Calu3 (cell line): ENCODE data around the gene NUDT15. TPM values are rescaled to one million over a fixed set of nuclear protein-coding genes. Genes with fewer than 3 reads are reported as not detected.

Experiments used
- BruUV-seq: library from RNA; stranded (reverse); fragments of 400-500 nt; replicated peaks from 2 replicates; lab custom pipeline; 2021; lab: Mats Ljungman, UMichigan
- CTCF ChIA-PET: fragments of 300-600 bp; sonication (Branson Sonifier 250); formaldehyde crosslinking; loops from one replicate; lab custom pipeline; 2022; ENCODE audit warnings: antibody characterized with exemption; lab: Charles Lee
- DNase-seq: peaks from one replicate; pipeline ENCODE4 v3.0.0; 2022
- H3K27ac Mint-ChIP-seq: one replicate; pipeline ENCODE4 v1.8.0; 2022; ENCODE audit warnings: mixed read lengths; ENCODE audit not compliant: unreplicated experiment
- H3K27me3 Mint-ChIP-seq: one replicate; pipeline ENCODE4 v1.8.0; 2022; ENCODE audit warnings: mixed read lengths; ENCODE audit not compliant: unreplicated experiment
- H3K36me3 Mint-ChIP-seq: one replicate; pipeline ENCODE4 v1.8.0; 2022; ENCODE audit warnings: mild to moderate bottlenecking, moderate library complexity, mixed read lengths; ENCODE audit not compliant: insufficient read depth, unreplicated experiment
- H3K4me1 Mint-ChIP-seq: one replicate; pipeline ENCODE4 v1.8.0; 2022; ENCODE audit warnings: mild to moderate bottlenecking, low read depth, mixed read lengths; ENCODE audit not compliant: unreplicated experiment
- H3K4me3 Mint-ChIP-seq: one replicate; pipeline ENCODE4 v1.8.0; 2022; ENCODE audit warnings: mild to moderate bottlenecking, low read depth, moderate library complexity, mixed read lengths; ENCODE audit not compliant: unreplicated experiment
- H3K9me3 Mint-ChIP-seq: one replicate; pipeline ENCODE4 v1.8.0; 2022; ENCODE audit warnings: low read depth, mixed read lengths; ENCODE audit not compliant: unreplicated experiment
- intact Hi-C: fragments of 100-400 bp; cut with micrococcal nuclease; formaldehyde crosslinking; loops from one replicate; pipeline ENCODE4 v1.10.0; 2022; ENCODE audit not compliant: unreplicated experiment
- total RNA-seq: library from RNA; stranded (reverse); gene quantifications from 2 replicates; pipeline ENCODE4 v1.2.3, GENCODE V29; 2022
- TF ChIP-seq, protein P1 (sequence below): fragments of 200-600 bp; IDR thresholded peaks from one replicate; pipeline ENCODE4 v1.8.0; 2022; ENCODE audit warnings: antibody characterized with exemption; ENCODE audit not compliant: unreplicated experiment

NUDT15 gene
- total RNA-seq, 1 experiment from 2014 or later: 19.4 TPM

DNA sequence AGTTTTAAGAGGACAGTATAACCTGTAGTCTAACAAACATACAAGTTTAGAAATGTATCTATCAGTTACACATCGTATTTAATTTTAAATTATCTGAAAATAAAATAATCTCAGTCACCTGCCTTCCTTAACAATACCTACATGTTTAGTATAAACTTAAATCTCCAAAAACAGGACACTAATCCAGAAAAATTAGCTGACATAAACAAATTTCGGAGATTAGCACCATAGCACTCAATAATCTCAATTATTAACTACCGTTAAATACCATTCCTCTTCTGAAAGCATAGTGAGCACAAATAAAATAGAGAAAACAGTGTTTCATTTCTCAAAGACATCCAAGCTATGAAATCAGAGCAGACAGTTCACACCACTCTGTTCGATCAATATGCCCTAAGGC, 44.2 kb downstream of the NUDT15 start:
- TF ChIP-seq, protein P1, sequence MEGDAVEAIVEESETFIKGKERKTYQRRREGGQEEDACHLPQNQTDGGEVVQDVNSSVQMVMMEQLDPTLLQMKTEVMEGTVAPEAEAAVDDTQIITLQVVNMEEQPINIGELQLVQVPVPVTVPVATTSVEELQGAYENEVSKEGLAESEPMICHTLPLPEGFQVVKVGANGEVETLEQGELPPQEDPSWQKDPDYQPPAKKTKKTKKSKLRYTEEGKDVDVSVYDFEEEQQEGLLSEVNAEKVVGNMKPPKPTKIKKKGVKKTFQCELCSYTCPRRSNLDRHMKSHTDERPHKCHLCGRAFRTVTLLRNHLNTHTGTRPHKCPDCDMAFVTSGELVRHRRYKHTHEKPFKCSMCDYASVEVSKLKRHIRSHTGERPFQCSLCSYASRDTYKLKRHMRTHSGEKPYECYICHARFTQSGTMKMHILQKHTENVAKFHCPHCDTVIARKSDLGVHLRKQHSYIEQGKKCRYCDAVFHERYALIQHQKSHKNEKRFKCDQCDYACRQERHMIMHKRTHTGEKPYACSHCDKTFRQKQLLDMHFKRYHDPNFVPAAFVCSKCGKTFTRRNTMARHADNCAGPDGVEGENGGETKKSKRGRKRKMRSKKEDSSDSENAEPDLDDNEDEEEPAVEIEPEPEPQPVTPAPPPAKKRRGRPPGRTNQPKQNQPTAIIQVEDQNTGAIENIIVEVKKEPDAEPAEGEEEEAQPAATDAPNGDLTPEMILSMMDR: no peak
- H3K4me3 Mint-ChIP-seq: no peak overlapping the region
- peaks cover 6% of the 10 kb centered on the region for H3K36me3 Mint-ChIP-seq
- intact Hi-C loops: no loop called here
- no TSS peak for BruUV-seq
- H3K27me3 Mint-ChIP-seq: no peaks in the 10 kb centered on the region
- H3K9me3 Mint-ChIP-seq: no peaks in the 10 kb centered on the region
- CTCF ChIA-PET: no interaction called here
- no peak overlapping the region for H3K27ac Mint-ChIP-seq
- no peak for DNase-seq
- H3K4me1 Mint-ChIP-seq: no peaks in the 10 kb centered on the region

GRCh38 chr13:48086272-48086671, 48.7 kb downstream of the NUDT15 start:
- no peaks in the 10 kb centered on the region for H3K27me3 Mint-ChIP-seq
- no peak overlapping the region for H3K4me3 Mint-ChIP-seq
- no peak for DNase-seq
- CTCF ChIA-PET: no interaction called here
- no peaks in the 10 kb centered on the region for H3K9me3 Mint-ChIP-seq
- peaks cover 2% of the 10 kb centered on the region for H3K4me1 Mint-ChIP-seq
- BruUV-seq: no TSS peak
- no peak overlapping the region for H3K27ac Mint-ChIP-seq
- intact Hi-C loops: no loop called here
- TF ChIP-seq, protein P1: no peak
- peaks cover 6% of the 10 kb centered on the region for H3K36me3 Mint-ChIP-seq

- CTCF ChIA-PET: interaction anchor here (2.3 kb wide), 1 partner anchor 56 kb away, joined by 7 read pairs; the partner anchor contains the start of gene NUDT15
- H3K27me3 Mint-ChIP-seq: no peaks in the 10 kb centered on the region
These were observed 56.1 kb downstream of the NUDT15 start for GRCh38 chr13:48093588-48093987.

DNA sequence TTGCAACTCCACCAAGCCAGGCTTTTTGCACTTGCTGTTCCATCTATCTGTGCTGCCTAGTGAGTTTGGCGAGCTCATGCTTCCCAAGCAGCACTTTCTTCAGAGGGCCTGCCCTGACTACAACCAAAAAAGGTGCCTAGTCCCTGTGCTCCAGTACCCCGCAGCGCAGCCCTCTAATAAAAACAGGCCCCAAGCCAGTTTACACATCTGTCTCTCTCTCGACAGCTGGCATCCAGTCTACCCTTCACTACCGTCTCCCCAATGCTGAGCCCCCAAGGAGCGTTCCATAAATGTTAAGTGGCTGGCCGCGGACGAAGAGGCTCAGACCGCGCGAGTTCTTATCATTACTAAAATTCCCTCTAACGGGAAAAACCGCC, 56.9 kb downstream of the NUDT15 start:
- intact Hi-C loops: no loop called here
- H3K27me3 Mint-ChIP-seq: no peaks in the 10 kb centered on the region
- H3K9me3 Mint-ChIP-seq: no peaks in the 10 kb centered on the region
- DNase-seq: no peak
- peak overlapping the region; percentile 67 for H3K27ac Mint-ChIP-seq
- CTCF ChIA-PET: interaction anchor here (0.6 to 2.3 kb wide), 3 partner anchors 56 to 683 kb away, joined by 3 to 7 read pairs (median 7); partner anchors contain the start of gene NUDT15
- peak overlapping the region; percentile 87 for H3K4me3 Mint-ChIP-seq
- no TSS peak for BruUV-seq
- TF ChIP-seq, protein P1: no peak
- H3K36me3 Mint-ChIP-seq: peaks cover 18% of the 10 kb centered on the region
- H3K4me1 Mint-ChIP-seq: peaks cover 18% of the 10 kb centered on the region

More at GRCh38 chr13:48093588-48093987, 56.1 kb downstream of the NUDT15 start:
- intact Hi-C loops: no loop called here
- peaks cover 18% of the 10 kb centered on the region for H3K36me3 Mint-ChIP-seq
- H3K4me3 Mint-ChIP-seq: peak overlapping the region; percentile 87
- TF ChIP-seq, protein P1: no peak
- DNase-seq: no peak
- peaks cover 18% of the 10 kb centered on the region for H3K4me1 Mint-ChIP-seq
- peak overlapping the region; percentile 67 for H3K27ac Mint-ChIP-seq
- BruUV-seq: no TSS peak
- H3K9me3 Mint-ChIP-seq: no peaks in the 10 kb centered on the region
